Epithelial cell of proximal tubule (primary cell): ENCODE data around the gene SLC12A5. TPM values are rescaled to one million over a fixed set of nuclear protein-coding genes. Genes with fewer than 3 reads are reported as not detected.

Experiments
- DNase-seq: peaks from one replicate; pipeline ENCODE4 v3.0.0-alpha.2; 2011; ENCODE audit warnings: low read depth
- H3K4me3 ChIP-seq: 2 replicates; pipeline ENCODE4 v1.5.1; 2011; ENCODE audit warnings: low read depth, mild to moderate bottlenecking, low read length
- CTCF ChIP-seq: conservative IDR thresholded peaks from 2 replicates; pipeline ENCODE4 v1.5.1; 2012; ENCODE audit warnings: low read depth, mild to moderate bottlenecking, low read length
- total RNA-seq: library from RNA; depleted of rRNA; stranded (reverse); fragments of >200 nt; gene quantifications from 2 replicates; pipeline ENCODE4 v1.2.3, GENCODE V29; 2015

SLC12A5 gene
- total RNA-seq, 1 donor from 2014 or later = not detected

- no peak for TF ChIP-seq CTCF
- DNase-seq = no peak
- no peak overlapping the region for H3K4me3 ChIP-seq
These were observed 78.0 kb downstream of the SLC12A5 start for GRCh38 chr20:46107061-46107460.

DNA sequence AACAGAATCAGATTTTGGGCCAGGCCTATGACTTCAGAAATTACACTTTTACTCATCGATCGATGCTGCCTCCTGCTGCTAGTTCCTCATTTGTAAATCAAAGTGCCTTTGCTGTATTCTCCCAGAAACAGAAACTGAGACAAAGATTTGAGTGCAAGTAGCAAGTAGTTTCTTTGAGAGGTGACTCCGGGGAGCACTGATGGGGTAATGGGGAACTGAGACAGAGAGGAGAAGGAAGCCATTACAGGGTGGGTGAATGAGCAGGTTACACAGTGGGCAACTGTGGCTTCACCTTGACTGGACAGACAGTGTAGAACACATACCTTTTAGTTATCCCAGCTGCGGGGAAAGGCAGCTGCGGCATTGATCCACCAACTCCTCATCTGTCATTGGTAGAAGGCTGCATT is 79.4 kb downstream of the SLC12A5 start:
- TF ChIP-seq CTCF = no peak
- no peak overlapping the region for H3K4me3 ChIP-seq
- DNase-seq = no peak

GRCh38 chr20:46108976-46109375 is 80.0 kb downstream of the SLC12A5 start:
- no peak for TF ChIP-seq CTCF
- DNase-seq = no peak
- no peak overlapping the region for H3K4me3 ChIP-seq

Other genes with a start within 250 kb of the SLC12A5 start
- 0.43 and 0.69 TPM in 2 replicates for gene WFDC3, start 237.3 kb upstream of the SLC12A5 start, total RNA-seq
- 23.1 and 34.7 TPM in 2 replicates for gene DNTTIP1, start 237.3 kb upstream of the SLC12A5 start, total RNA-seq
- 345 and 447 TPM in 2 replicates for gene UBE2C, start 216.6 kb upstream of the SLC12A5 start, total RNA-seq
- gene TNNC2, start 201.9 kb upstream of the SLC12A5 start, total RNA-seq = not detected in 2 replicates
- gene SNX21, start 195.4 kb upstream of the SLC12A5 start, total RNA-seq = 20.1 and 29.0 TPM in 2 replicates
- gene ACOT8, start 171.8 kb upstream of the SLC12A5 start, total RNA-seq = 29.1 and 33.0 TPM in 2 replicates
- 1.2 and 3.0 TPM in 2 replicates for gene ZSWIM3, start 171.6 kb upstream of the SLC12A5 start, total RNA-seq
- gene ZSWIM1, start 148.0 kb upstream of the SLC12A5 start, total RNA-seq = 7.3 and 14.2 TPM in 2 replicates
- gene SPATA25, start 141.6 kb upstream of the SLC12A5 start, total RNA-seq = 0.87 TPM in 1 of 2 replicates, not detected in the other
- gene NEURL2, start 138.0 kb upstream of the SLC12A5 start, total RNA-seq = 3.2 and 6.9 TPM in 2 replicates
- 42.7 and 62.5 TPM in 2 replicates for gene CTSA, start 137.9 kb upstream of the SLC12A5 start, total RNA-seq
- 20.9 and 38.5 TPM in 2 replicates for gene PLTP, start 117.1 kb upstream of the SLC12A5 start, total RNA-seq
- 17.9 and 18.3 TPM in 2 replicates for gene PCIF1, start 94.5 kb upstream of the SLC12A5 start, total RNA-seq
- 14.9 and 16.0 TPM in 2 replicates for gene ZNF335, start 57.0 kb upstream of the SLC12A5 start, total RNA-seq
- gene MMP9, start 20.3 kb upstream of the SLC12A5 start, total RNA-seq = 0.80 and 1.4 TPM in 2 replicates
- 20.9 and 32.5 TPM in 2 replicates for gene NCOA5, start 60.7 kb downstream of the SLC12A5 start, total RNA-seq
- gene CD40, start 89.1 kb downstream of the SLC12A5 start, total RNA-seq = 49.7 and 74.7 TPM in 2 replicates